Stimulated activated naive B cell treated with anti-CD40 and anti-IgM and Interleukin-4, amounts not matched to agents 10 μg/mL and 1 μg/mL and 100 μg/mL, for 72 hours (primary cell): Measurements from ENCODE around the gene DHRS9.

ENCODE experiments used
- ATAC-seq, 2 donors: fragments of 150-1000 bp; cut with Tn5 transposase; replicated peaks; 2 replicates each; pipeline ENCODE4 v1.10.0; 2021; ENCODE audit warnings: moderate library complexity in 1 of 2
- DNase-seq: peaks from one replicate; pipeline ENCODE4 v3.0.0; 2021
- H3K27ac Mint-ChIP-seq: one replicate; pipeline ENCODE4 v1.8.0; 2022; ENCODE audit warnings: mild to moderate bottlenecking, mixed read lengths
- H3K27me3 Mint-ChIP-seq, 2 donors: one replicate each; pipeline ENCODE4 v1.8.0; 2022; ENCODE audit warnings: mixed read lengths in 2 of 2
- H3K36me3 Mint-ChIP-seq, 2 donors: one replicate each; pipeline ENCODE4 v1.8.0; 2022; ENCODE audit warnings: mixed read lengths in 2 of 2, mild to moderate bottlenecking in 1 of 2
- H3K4me1 Mint-ChIP-seq, 2 donors: one replicate each; pipeline ENCODE4 v1.8.0; 2022; ENCODE audit warnings: mixed read lengths in 2 of 2, mild to moderate bottlenecking in 1 of 2
- H3K4me3 Mint-ChIP-seq, 2 donors: one replicate each; pipeline ENCODE4 v1.8.0; 2022; ENCODE audit warnings: mild to moderate bottlenecking in 2 of 2, mixed read lengths in 2 of 2, moderate library complexity in 1 of 2
- H3K9me3 Mint-ChIP-seq, 2 donors: one replicate each; pipeline ENCODE4 v1.8.0; 2022; ENCODE audit warnings: mixed read lengths in 2 of 2, mild to moderate bottlenecking in 1 of 2

The DHRS9 gene

GRCh38 chr2:169093535-169093934, 24.2 kb downstream of the DHRS9 start:
- peaks cover 1 to 2% of the 10 kb centered on the region in 2 donors for H3K9me3 Mint-ChIP-seq
- ATAC-seq (no peak), DNase-seq (no peak)
- H3K4me3 Mint-ChIP-seq = no peak overlapping the region
- H3K36me3 Mint-ChIP-seq = peaks cover 0 to 2% of the 10 kb centered on the region in 2 donors
- H3K27ac Mint-ChIP-seq = no peak overlapping the region
- peaks cover 6 to 21% of the 10 kb centered on the region in 2 donors for H3K4me1 Mint-ChIP-seq
- peaks cover 0 to 16% of the 10 kb centered on the region in 2 donors for H3K27me3 Mint-ChIP-seq

GRCh38 chr2:169094676-169095075, 25.3 kb downstream of the DHRS9 start:
- Mint-ChIP-seq H3K27me3 (peaks cover 0 to 16% of the 10 kb centered on the region in 2 donors), H3K36me3 (peaks cover 2 to 8% of the 10 kb centered on the region in 2 donors), H3K4me3 (no peak overlapping the region), H3K4me1 (peaks cover 11 to 21% of the 10 kb centered on the region in 2 donors), H3K27ac (no peak overlapping the region), H3K9me3 (peaks cover 7% of the 10 kb centered on the region in 2 donors)
- no peak for DNase-seq
- no peak for ATAC-seq

- no peak for DNase-seq
- Mint-ChIP-seq H3K4me1 (peaks cover 13 to 31% of the 10 kb centered on the region in 2 donors), H3K9me3 (peaks cover 7 to 9% of the 10 kb centered on the region in 2 donors), H3K36me3 (peaks cover 2 to 8% of the 10 kb centered on the region in 2 donors), H3K4me3 (peak overlapping the region in 1 of 2 donors; percentile 16), H3K27ac (peak overlapping the region; percentile 33), H3K27me3 (peaks cover 0 to 16% of the 10 kb centered on the region in 2 donors)
- peak; percentile 33 to 56 for ATAC-seq
These were observed 26.3 kb downstream of the DHRS9 start for GRCh38 chr2:169095621-169096105.

- Mint-ChIP-seq H3K4me1 (peaks cover 19 to 57% of the 10 kb centered on the region in 2 donors), H3K27me3 (peaks cover 0 to 5% of the 10 kb centered on the region in 2 donors), H3K4me3 (no peak overlapping the region), H3K9me3 (peaks cover 0 to 1% of the 10 kb centered on the region in 2 donors), H3K36me3 (no peaks in the 10 kb centered on the region), H3K27ac (no peak overlapping the region)
- ATAC-seq = no peak
- no peak for DNase-seq
These were observed 35.5 kb downstream of the DHRS9 start for GRCh38 chr2:169104848-169105247.

GRCh38 chr2:169105476-169105875, 36.1 kb downstream of the DHRS9 start:
- Mint-ChIP-seq H3K27ac (no peak overlapping the region), H3K27me3 (peaks cover 0 to 11% of the 10 kb centered on the region in 2 donors), H3K9me3 (peaks cover 0 to under 1% of the 10 kb centered on the region in 2 donors), H3K4me3 (no peak overlapping the region), H3K36me3 (no peaks in the 10 kb centered on the region), H3K4me1 (peaks cover 18 to 52% of the 10 kb centered on the region in 2 donors)
- no peak for DNase-seq
- no peak for ATAC-seq

- Mint-ChIP-seq H3K4me1 (peaks cover 16 to 45% of the 10 kb centered on the region in 2 donors), H3K4me3 (no peak overlapping the region), H3K36me3 (no peaks in the 10 kb centered on the region), H3K27ac (no peak overlapping the region), H3K27me3 (peaks cover 0 to 17% of the 10 kb centered on the region in 2 donors), H3K9me3 (no peaks in the 10 kb centered on the region)
- no peak for DNase-seq
- ATAC-seq = no peak
These were observed 36.8 kb downstream of the DHRS9 start for GRCh38 chr2:169106134-169106533.

DNA sequence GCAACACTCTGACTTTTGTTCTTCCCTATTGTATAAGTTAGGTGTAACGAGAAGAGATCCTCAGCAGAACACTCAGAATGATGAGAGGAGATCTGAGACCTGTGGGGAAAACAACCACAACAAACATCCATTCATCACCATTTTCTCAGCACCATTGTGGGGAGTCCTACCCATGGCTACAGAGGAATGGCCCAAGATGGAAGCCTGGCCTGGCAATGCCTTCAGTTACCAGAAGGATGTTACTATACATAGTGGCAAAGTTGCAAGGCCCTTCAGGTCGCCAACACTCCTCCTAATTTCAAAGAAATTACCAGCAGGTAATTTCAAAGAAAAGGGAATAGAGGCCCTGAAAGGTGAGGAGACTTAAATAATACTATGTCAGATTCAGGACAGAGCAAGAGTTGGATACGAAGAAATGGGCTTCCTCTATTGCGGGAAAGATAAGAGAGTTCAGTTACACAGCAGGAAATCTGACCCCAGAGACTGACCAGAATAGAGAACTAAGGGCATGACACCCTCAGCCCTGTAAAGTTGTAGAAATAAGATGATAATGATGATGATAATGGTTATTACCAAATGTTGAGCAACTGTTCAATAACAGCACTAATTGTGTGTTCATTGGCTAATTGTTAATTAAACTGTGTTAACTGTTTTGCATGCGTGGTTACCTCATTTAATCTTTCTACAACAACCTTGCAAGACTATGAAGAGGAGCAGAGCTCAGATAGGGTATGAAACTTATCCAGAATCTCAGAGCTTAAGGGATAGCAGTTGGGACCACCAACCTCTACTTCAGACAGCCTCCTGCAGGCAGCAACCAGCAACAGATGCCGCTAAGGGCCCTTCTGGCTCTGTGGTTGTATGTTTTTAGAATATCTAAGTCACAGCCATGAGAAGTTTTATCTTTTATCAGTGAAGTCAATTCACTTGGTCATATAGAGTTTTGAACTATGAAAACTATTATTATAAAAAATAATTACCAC, 37.5 kb downstream of the DHRS9 start:
- H3K9me3 Mint-ChIP-seq = no peaks in the 10 kb centered on the region
- DNase-seq (no peak), ATAC-seq (no peak)
- no peak overlapping the region for H3K4me3 Mint-ChIP-seq
- H3K27ac Mint-ChIP-seq = no peak overlapping the region
- H3K4me1 Mint-ChIP-seq = peaks cover 12 to 39% of the 10 kb centered on the region in 2 donors
- no peaks in the 10 kb centered on the region for H3K36me3 Mint-ChIP-seq
- H3K27me3 Mint-ChIP-seq = peaks cover 0 to 20% of the 10 kb centered on the region in 2 donors

GRCh38 chr2:169107645-169108044, 38.3 kb downstream of the DHRS9 start:
- DNase-seq = no peak
- no peaks in the 10 kb centered on the region for H3K36me3 Mint-ChIP-seq

DNA sequence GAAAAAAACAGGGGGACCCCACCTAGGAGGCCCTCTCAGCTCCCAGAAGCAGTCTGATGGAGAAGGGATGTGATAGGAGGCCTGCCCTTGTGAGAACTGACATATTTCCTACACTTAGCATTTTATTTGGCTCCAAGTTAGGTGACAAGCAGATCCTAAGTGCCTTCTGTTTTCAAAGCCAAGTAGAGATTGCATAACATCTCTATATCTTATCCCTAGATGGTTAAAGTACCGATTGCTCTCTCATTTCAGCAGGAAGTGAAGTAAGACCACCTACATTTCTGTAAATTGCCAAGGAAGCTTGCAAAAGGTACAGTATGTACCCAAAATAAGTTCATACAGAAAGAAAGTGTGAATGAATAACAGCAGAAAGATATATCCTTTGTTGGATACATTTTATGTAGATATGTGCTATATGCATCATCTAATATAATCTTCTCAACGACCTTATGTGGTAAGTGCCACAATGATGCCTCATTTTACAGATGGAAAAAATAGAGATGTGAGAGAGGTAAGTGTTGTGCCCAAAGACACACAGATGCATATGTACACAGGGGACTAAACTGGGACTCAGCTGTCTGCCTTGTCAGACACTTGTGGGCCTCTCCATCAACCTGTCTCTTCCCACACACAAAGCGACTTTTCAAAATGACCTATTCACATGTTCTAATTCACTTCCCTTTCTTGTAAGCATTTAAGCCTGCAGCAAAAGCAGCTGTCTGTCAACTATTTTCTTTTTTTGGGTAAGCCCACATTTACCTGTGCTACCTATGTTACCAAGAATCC, 38.9 kb downstream of the DHRS9 start:
- Mint-ChIP-seq H3K27ac (no peak overlapping the region), H3K4me3 (no peak overlapping the region), H3K4me1 (peaks cover 12 to 29% of the 10 kb centered on the region in 2 donors), H3K27me3 (peaks cover 0 to 20% of the 10 kb centered on the region in 2 donors), H3K9me3 (no peaks in the 10 kb centered on the region), H3K36me3 (no peaks in the 10 kb centered on the region)
- DNase-seq (no peak), ATAC-seq (peak; percentile 77 to 83)

More at GRCh38 chr2:169107645-169108044, 38.3 kb downstream of the DHRS9 start:
- Mint-ChIP-seq H3K9me3 (no peaks in the 10 kb centered on the region), H3K27ac (no peak overlapping the region), H3K4me3 (no peak overlapping the region), H3K27me3 (peaks cover 0 to 20% of the 10 kb centered on the region in 2 donors), H3K4me1 (peaks cover 12 to 31% of the 10 kb centered on the region in 2 donors)
- peak; percentile 43 to 73 for ATAC-seq

DNA sequence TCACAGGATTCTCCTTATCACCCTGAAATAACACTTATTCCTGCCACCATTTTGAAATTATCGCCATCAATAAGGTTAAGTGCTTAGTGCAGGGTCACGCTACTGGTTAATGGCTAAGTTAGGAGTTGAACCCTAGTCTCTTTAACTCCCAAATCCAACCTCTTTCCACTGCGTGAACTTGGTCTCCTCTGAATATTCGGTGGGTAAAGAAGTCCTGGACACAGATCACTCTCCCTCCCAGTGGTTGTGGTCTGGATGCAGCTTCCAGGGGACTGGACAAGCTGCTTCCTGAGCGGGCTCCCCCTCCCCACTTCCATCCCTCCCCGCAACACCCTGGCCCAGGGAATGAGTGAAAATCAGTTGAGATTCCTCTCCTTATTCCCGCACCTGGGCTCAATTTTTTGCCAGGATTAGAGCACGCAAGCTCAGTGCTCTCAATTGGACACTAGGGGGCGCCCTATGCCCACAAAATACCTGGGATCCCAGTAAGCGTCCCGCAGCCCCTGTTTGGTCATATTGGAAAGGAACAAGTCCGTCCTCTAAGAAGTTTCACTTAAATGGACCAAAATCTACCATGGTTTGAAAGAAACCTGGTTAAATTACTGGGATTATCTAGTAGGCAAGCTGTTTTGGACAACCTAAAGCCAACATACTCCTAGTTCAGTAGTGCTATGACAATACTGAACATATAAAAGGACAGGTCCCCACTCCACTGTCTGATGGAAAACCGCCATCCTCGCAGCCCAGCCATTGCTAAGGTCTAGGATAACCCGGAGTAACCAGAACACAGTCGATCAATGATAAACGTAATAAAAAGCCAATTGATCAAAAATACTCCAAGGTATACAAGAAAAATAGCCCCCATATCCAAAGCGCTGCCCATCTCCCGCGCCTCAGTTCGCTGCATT, 40.4 kb downstream of the DHRS9 start:
- H3K27me3 Mint-ChIP-seq = peaks cover 0 to 20% of the 10 kb centered on the region in 2 donors
- H3K27ac Mint-ChIP-seq = no peak overlapping the region
- ATAC-seq (peak; percentile 48 to 71), DNase-seq (peak; percentile 28)
- H3K4me1 Mint-ChIP-seq = peaks cover 12 to 29% of the 10 kb centered on the region in 2 donors
- H3K36me3 Mint-ChIP-seq = no peaks in the 10 kb centered on the region
- H3K9me3 Mint-ChIP-seq = no peaks in the 10 kb centered on the region
- no peak overlapping the region for H3K4me3 Mint-ChIP-seq

DNA sequence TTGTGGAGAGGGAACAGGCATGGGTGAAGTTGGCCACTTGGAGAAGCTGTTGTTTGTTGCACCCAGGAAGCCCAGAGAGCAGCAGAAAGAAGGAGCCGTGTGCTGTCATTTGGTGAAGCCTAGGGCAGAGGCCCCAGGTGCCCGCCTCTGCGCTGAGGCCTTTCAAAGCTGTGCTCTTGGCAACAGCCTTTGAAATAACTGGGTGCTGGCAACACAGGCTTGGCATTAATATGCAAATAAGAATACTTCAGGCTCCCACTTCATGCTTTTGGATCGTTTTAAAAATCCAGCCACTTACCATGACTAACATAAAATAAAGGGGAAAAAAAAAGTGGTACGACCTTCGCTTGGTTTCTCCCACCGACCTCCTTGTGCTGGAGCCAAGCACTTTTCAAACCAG, 41.1 kb downstream of the DHRS9 start:
- peaks cover 0 to 20% of the 10 kb centered on the region in 2 donors for H3K27me3 Mint-ChIP-seq
- no peaks in the 10 kb centered on the region for H3K36me3 Mint-ChIP-seq
- H3K27ac Mint-ChIP-seq = no peak overlapping the region
- ATAC-seq = no peak
- H3K4me3 Mint-ChIP-seq = no peak overlapping the region
- DNase-seq = no peak
- no peaks in the 10 kb centered on the region for H3K9me3 Mint-ChIP-seq
- H3K4me1 Mint-ChIP-seq = peaks cover 12 to 29% of the 10 kb centered on the region in 2 donors

DNA sequence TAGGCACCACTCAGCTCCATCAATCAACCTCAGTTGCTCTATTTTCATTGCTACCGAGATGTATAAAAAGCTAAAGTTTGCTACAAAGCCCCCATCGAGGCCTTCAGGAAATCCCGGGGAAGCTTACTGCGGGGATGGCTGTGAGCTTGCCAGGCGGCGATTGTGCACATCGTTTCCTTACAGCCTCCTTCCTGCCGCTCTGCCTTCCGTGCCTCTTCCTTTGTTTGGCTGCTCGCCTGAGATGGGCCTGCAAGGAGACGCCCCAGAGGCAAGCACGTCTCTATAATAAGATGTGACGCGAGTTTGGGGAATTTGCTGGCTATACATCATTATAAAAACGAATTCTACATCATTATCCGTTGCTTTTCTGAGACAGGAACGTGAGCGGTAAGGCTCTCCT, 41.6 kb downstream of the DHRS9 start:
- DNase-seq (no peak), ATAC-seq (no peak)
- peaks cover 12 to 29% of the 10 kb centered on the region in 2 donors for H3K4me1 Mint-ChIP-seq
- H3K4me3 Mint-ChIP-seq = no peak overlapping the region
- H3K27ac Mint-ChIP-seq = no peak overlapping the region
- H3K27me3 Mint-ChIP-seq = peaks cover 0 to 20% of the 10 kb centered on the region in 2 donors
- no peaks in the 10 kb centered on the region for H3K36me3 Mint-ChIP-seq
- no peaks in the 10 kb centered on the region for H3K9me3 Mint-ChIP-seq

- no peak overlapping the region for H3K27ac Mint-ChIP-seq
- H3K27me3 Mint-ChIP-seq = peaks cover 10 to 26% of the 10 kb centered on the region in 2 donors
- ATAC-seq (no peak), DNase-seq (no peak)
- no peaks in the 10 kb centered on the region for H3K36me3 Mint-ChIP-seq
- peaks cover 9 to 16% of the 10 kb centered on the region in 2 donors for H3K4me1 Mint-ChIP-seq
- no peak overlapping the region for H3K4me3 Mint-ChIP-seq
- H3K9me3 Mint-ChIP-seq = no peaks in the 10 kb centered on the region
These were observed 43.5 kb downstream of the DHRS9 start for GRCh38 chr2:169112841-169113240.
